HCT116 (cell line): ENCODE measurements around the gene FAIM. TPM values are rescaled to one million over a fixed set of nuclear protein-coding genes. Genes with fewer than 3 reads are reported as not detected.

Source experiments
- ATAC-seq: fragments of 200-7000 bp; cut with Tn5 transposase; 2 replicates; pipeline ENCODE4 v1.9.1; 2020; ENCODE audit warnings: mild to moderate bottlenecking, moderate library complexity
- BruUV-seq: library from RNA; stranded (reverse); fragments of 400-500 nt; replicated peaks from 2 replicates; lab custom pipeline; 2021; lab: Mats Ljungman, UMichigan
- CTCF ChIA-PET: fragments of 300-600 bp; sonication (Branson Sonifier 250); formaldehyde crosslinking; loops from one replicate; lab custom pipeline; 2021; ENCODE audit warnings: antibody characterized with exemption; lab: Charles Lee
- POLR2A ChIA-PET: fragments of 300-600, 350-600 bp; sonication (Branson Sonifier 250); formaldehyde crosslinking; loops from one replicate; lab custom pipeline; 2021; ENCODE audit warnings: antibody characterized with exemption; lab: Charles Lee
- RAD21 ChIA-PET, 2 experiments: fragments of 300-600 bp; sonication (Branson Sonifier 250); formaldehyde crosslinking; loops; one replicate each; lab custom pipeline; 2023; ENCODE audit warnings: low total read pairs in 2 of 2; ENCODE audit not compliant: uncharacterized antibody in 2 of 2, unreplicated experiment in 2 of 2, low non-redundant PET in 1 of 2; lab: Charles Lee
- DNase-seq: peaks from one replicate; pipeline ENCODE4 v3.0.0-alpha.2; 2010; ENCODE audit warnings: low read depth, low spot score
- H2AFZ ChIP-seq: fragments of 200-600 bp; shearing (Covaris generic), sonication (generic); 2 replicates; pipeline ENCODE4 v1.6.1; 2017; ENCODE audit warnings: low read depth, mixed run types, mixed read lengths, antibody characterized with exemption, low read length; ENCODE audit not compliant: poor library complexity, severe bottlenecking
- H3K27ac ChIP-seq: 2 replicates; pipeline ENCODE4 v1.5.1; 2012; ENCODE audit warnings: low read depth, low read length
- H3K27me3 ChIP-seq: fragments of 200-600 bp; sonication (generic); 2 replicates; pipeline ENCODE4 v1.6.1; 2016; ENCODE audit warnings: mixed run types, low read length, mixed read lengths; ENCODE audit not compliant: insufficient read depth
- H3K36me3 ChIP-seq, 2 experiments: fragments of 200-500 bp in 1 of 2; fragments of 200-600 bp in 1 of 2; sonication (Bioruptor generic) in 1 of 2; sonication (generic) in 1 of 2; 2 replicates each; pipeline versions ENCODE4 v1.5.1 to v1.6.1; 2014 to 2016; ENCODE audit warnings: low read length in 2 of 2, inconsistent platforms in 1 of 2, mixed read lengths in 1 of 2, mixed run types in 1 of 2; ENCODE audit not compliant: insufficient read depth in 2 of 2, control insufficient read depth in 1 of 2
- H3K4me1 ChIP-seq, 2 experiments: fragments of 200-600 bp in 1 of 2; sonication (generic) in 1 of 2; 2 replicates each; pipeline versions ENCODE4 v1.5.1 to v1.6.1; 2012 to 2017; ENCODE audit warnings: low read length in 2 of 2, inconsistent platforms in 1 of 2, mild to moderate bottlenecking in 1 of 2, mixed read lengths in 1 of 2, mixed run types in 1 of 2, moderate library complexity in 1 of 2; ENCODE audit not compliant: insufficient read depth in 2 of 2, control insufficient read depth in 1 of 2
- H3K4me2 ChIP-seq: fragments of 200-600 bp; sonication (generic); 2 replicates; pipeline ENCODE4 v1.6.1; 2017; ENCODE audit warnings: mixed run types, low read length, mixed read lengths
- H3K4me3 ChIP-seq, 2 experiments: fragments of 200-600 bp in 1 of 2; sonication (generic) in 1 of 2; replicated peaks in 1 of 2; 2 replicates each; pipeline ENCODE4 v1.5.1; 2011 to 2016; ENCODE audit warnings: low read length in 2 of 2, control low read depth in 1 of 2, low read depth in 1 of 2, mild to moderate bottlenecking in 1 of 2, mixed read lengths in 1 of 2, mixed run types in 1 of 2
- H3K79me2 ChIP-seq: fragments of 200-600 bp; sonication (generic); 2 replicates; pipeline ENCODE4 v1.6.1; 2017; ENCODE audit warnings: mild to moderate bottlenecking, mixed run types, low read length, moderate library complexity, mixed read lengths; ENCODE audit not compliant: insufficient read depth
- H3K9ac ChIP-seq: fragments of 200-600 bp; sonication (generic); 2 replicates; pipeline ENCODE4 v1.6.1; 2016; ENCODE audit warnings: low read length, mixed read lengths
- H3K9me2 ChIP-seq: fragments of 200-600 bp; sonication (generic), shearing (Covaris generic); 2 replicates; pipeline ENCODE4 v1.6.1; 2017; ENCODE audit warnings: mixed run types, mild to moderate bottlenecking, moderate library complexity; ENCODE audit not compliant: insufficient read depth
- H3K9me3 ChIP-seq, 2 experiments: fragments of 200-500 bp in 1 of 2; fragments of 200-600 bp in 1 of 2; sonication (Bioruptor generic) in 1 of 2; sonication (generic) in 1 of 2; 2 replicates each; pipeline ENCODE4 v1.6.1; 2014 to 2017; ENCODE audit warnings: low read length in 2 of 2, mixed read lengths in 2 of 2, inconsistent platforms in 1 of 2, low read depth in 1 of 2, mild to moderate bottlenecking in 1 of 2, mixed run types in 1 of 2, moderate library complexity in 1 of 2; ENCODE audit not compliant: control insufficient read depth in 1 of 2, insufficient read depth in 1 of 2
- H4K20me1 ChIP-seq: fragments of 200-600 bp; sonication (generic), shearing (Covaris generic); 2 replicates; pipeline ENCODE4 v1.6.1; 2017; ENCODE audit warnings: mixed run types, mild to moderate bottlenecking, moderate library complexity; ENCODE audit not compliant: insufficient read depth
- CBX3 ChIP-seq: IDR thresholded peaks from 2 replicates; pipeline ENCODE4 v1.6.1; 2012; ENCODE audit warnings: low read depth
- CEBPB ChIP-seq: IDR thresholded peaks from 2 replicates; pipeline ENCODE4 v1.6.1; 2012; ENCODE audit warnings: low read depth
- EZH2phosphoT487 ChIP-seq: fragments of 200-600 bp; IDR thresholded peaks from 2 replicates; pipeline ENCODE4 v1.6.1; 2018; ENCODE audit warnings: antibody characterized with exemption, borderline replicate concordance
- JUND ChIP-seq: IDR thresholded peaks from 2 replicates; pipeline ENCODE4 v1.6.1; 2012
- POLR2AphosphoS5 ChIP-seq: IDR thresholded peaks from 2 replicates; pipeline ENCODE4 v1.6.1; 2011; ENCODE audit warnings: mild to moderate bottlenecking, low read depth, low read length, moderate library complexity
- REST ChIP-seq: IDR thresholded peaks from 2 replicates; pipeline ENCODE4 v1.6.1; 2012; ENCODE audit warnings: low read depth
- SIN3A ChIP-seq: IDR thresholded peaks from 2 replicates; pipeline ENCODE4 v1.6.1; 2012; ENCODE audit warnings: low read depth
- SP1 ChIP-seq: IDR thresholded peaks from 2 replicates; pipeline ENCODE4 v1.6.1; 2012; ENCODE audit warnings: low read depth
- SRF ChIP-seq: IDR thresholded peaks from 2 replicates; pipeline ENCODE4 v1.6.1; 2012; ENCODE audit warnings: low read depth
- TCF7L2 ChIP-seq: IDR thresholded peaks from 2 replicates; pipeline ENCODE4 v1.7.0; 2011; ENCODE audit warnings: borderline replicate concordance, inconsistent platforms; ENCODE audit not compliant: insufficient read depth, insufficient read length; ENCODE audit errors: extremely low read depth
- ZNF274 ChIP-seq: fragments of 200-500 bp; sonication (Bioruptor generic); IDR thresholded peaks from 2 replicates; pipeline ENCODE4 v1.6.1; 2014; ENCODE audit warnings: mild to moderate bottlenecking, low read depth, low read length, inconsistent platforms
- intact Hi-C: fragments of 100-400 bp; cut with micrococcal nuclease; formaldehyde crosslinking; loops from 2 replicates; pipeline ENCODE4 v1.10.0; 2022
- total RNA-seq: library from RNA; stranded (reverse); gene quantifications from one replicate; pipeline ENCODE4 v1.2.1, GENCODE V29; 2021; ENCODE audit not compliant: unreplicated experiment
- TF ChIP-seq, protein P1 (sequence below), 3 experiments: fragments of 200-600 bp in 1 of 3; sonication (generic) in 1 of 3; IDR thresholded peaks in 2 of 3; conservative IDR thresholded peaks in 1 of 3; 2 replicates each; pipeline ENCODE4 v1.5.1; 2012 to 2017; ENCODE audit warnings: low read depth in 2 of 3, low read length in 2 of 3, antibody characterized with exemption in 1 of 3, borderline replicate concordance in 1 of 3, control low read depth in 1 of 3, mild to moderate bottlenecking in 1 of 3, mixed read lengths in 1 of 3, mixed run types in 1 of 3, moderate library complexity in 1 of 3; ENCODE audit not compliant: insufficient read depth in 1 of 3

FAIM gene
- total RNA-seq, 1 experiment from 2014 or later, result 12.2 TPM

GRCh38 chr3:138587374-138587773 is 21.2 kb upstream of the FAIM start:
- no peak for DNase-seq
- Histone ChIP-seq H3K9me3 (no peaks in the 10 kb centered on the region), H3K4me3 (no peak overlapping the region), H3K4me1 (no peaks in the 10 kb centered on the region), H3K27me3 (no peaks in the 10 kb centered on the region), H3K4me2 (no peak overlapping the region), H4K20me1 (no peaks in the 10 kb centered on the region), H3K36me3 (peaks cover 0 to 2% of the 10 kb centered on the region in 2 experiments; a peak in 1 of 4 replicates), H3K9me2 (no peaks in the 10 kb centered on the region), H3K27ac (no peak overlapping the region), H3K9ac (no peak overlapping the region), H2AFZ (no peak overlapping the region), H3K79me2 (peaks cover 63% of the 10 kb centered on the region)
- no peak for ATAC-seq
- RAD21 ChIA-PET, result no interaction called here
- POLR2A ChIA-PET, result no interaction called here
- intact Hi-C loops, result no loop called here
- BruUV-seq, result no TSS peak
- no peak for TF ChIP-seq EZH2phosphoT487
- TF ChIP-seq POLR2AphosphoS5, result no peak
- no peak for TF ChIP-seq SIN3A
- no peak for TF ChIP-seq TCF7L2
- TF ChIP-seq CEBPB, result no peak
- no peak for TF ChIP-seq CBX3
- no peak for TF ChIP-seq SRF
- TF ChIP-seq SP1, result no peak
- CTCF ChIA-PET, result no interaction called here

DNA sequence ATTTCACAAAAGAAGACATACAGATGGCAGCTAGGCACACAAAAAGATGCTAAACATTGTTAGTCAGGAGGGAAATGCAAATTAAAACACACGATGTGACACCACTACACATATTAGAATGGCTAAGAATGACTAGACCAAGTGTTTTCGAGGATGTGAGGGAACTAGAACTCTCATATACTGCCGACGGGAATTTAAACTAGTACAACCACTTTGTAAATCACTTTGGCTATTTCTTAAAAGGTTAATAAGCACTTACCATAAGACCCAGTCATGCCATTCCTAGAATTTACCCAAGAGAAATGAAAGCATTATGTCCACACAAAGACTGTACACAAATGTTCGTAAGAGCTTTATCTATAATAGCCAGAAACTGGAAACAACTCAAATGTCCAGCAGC is 20.1 kb upstream of the FAIM start:
- no peak overlapping the region for H2AFZ ChIP-seq
- ATAC-seq (no peak), DNase-seq (no peak)
- peaks cover 4 to 5% of the 10 kb centered on the region in 2 experiments for H3K4me1 ChIP-seq
- intact Hi-C loops, result no loop called here
- no peak overlapping the region for H3K4me3 ChIP-seq
- ChIA-PET RAD21 (no interaction called here), POLR2A (no interaction called here), CTCF (interaction anchor here (0.9 kb wide), 1 partner anchor 335 kb away, joined by 3 read pairs; no protein-coding TSS in a partner anchor)
- H3K79me2 ChIP-seq, result peaks cover 60% of the 10 kb centered on the region
- no peak overlapping the region for H3K27ac ChIP-seq
- H3K9ac ChIP-seq, result no peak overlapping the region
- peaks cover 0 to 2% of the 10 kb centered on the region in 2 experiments; a peak in 1 of 4 replicates for H3K36me3 ChIP-seq
- TF ChIP-seq JUND (no peak), ZNF274 (no peak), REST (no peak), SRF (no peak), CBX3 (no peak)
- TF ChIP-seq, protein P1, sequence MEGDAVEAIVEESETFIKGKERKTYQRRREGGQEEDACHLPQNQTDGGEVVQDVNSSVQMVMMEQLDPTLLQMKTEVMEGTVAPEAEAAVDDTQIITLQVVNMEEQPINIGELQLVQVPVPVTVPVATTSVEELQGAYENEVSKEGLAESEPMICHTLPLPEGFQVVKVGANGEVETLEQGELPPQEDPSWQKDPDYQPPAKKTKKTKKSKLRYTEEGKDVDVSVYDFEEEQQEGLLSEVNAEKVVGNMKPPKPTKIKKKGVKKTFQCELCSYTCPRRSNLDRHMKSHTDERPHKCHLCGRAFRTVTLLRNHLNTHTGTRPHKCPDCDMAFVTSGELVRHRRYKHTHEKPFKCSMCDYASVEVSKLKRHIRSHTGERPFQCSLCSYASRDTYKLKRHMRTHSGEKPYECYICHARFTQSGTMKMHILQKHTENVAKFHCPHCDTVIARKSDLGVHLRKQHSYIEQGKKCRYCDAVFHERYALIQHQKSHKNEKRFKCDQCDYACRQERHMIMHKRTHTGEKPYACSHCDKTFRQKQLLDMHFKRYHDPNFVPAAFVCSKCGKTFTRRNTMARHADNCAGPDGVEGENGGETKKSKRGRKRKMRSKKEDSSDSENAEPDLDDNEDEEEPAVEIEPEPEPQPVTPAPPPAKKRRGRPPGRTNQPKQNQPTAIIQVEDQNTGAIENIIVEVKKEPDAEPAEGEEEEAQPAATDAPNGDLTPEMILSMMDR (IDR thresholded peaks at IDR 0.05 in 2 of 3, conservative IDR thresholded peaks at IDR 0.05 in 1 of 3; ENCODE audit: borderline replicate concordance in 1 of 3, insufficient read depth in 1 of 3, low read depth in 2 of 3, low read length in 2 of 3), result no peak
- no peak overlapping the region for H3K4me2 ChIP-seq
- no peaks in the 10 kb centered on the region for H3K9me2 ChIP-seq
- BruUV-seq, result no TSS peak
- H3K27me3 ChIP-seq, result no peaks in the 10 kb centered on the region
- H4K20me1 ChIP-seq, result no peaks in the 10 kb centered on the region
- no peaks in the 10 kb centered on the region for H3K9me3 ChIP-seq
